ENCODE measurements around the gene UBE2I. TPM values are rescaled to one million over a fixed set of nuclear protein-coding genes. Genes with fewer than 3 reads are reported as not detected.

UBE2I gene
- total RNA-seq, result 100 to 1,000 TPM in 1 of 4 donors, 10 to 100 TPM in 3; 55.4 to 110 (median 58.5) TPM

DNA sequence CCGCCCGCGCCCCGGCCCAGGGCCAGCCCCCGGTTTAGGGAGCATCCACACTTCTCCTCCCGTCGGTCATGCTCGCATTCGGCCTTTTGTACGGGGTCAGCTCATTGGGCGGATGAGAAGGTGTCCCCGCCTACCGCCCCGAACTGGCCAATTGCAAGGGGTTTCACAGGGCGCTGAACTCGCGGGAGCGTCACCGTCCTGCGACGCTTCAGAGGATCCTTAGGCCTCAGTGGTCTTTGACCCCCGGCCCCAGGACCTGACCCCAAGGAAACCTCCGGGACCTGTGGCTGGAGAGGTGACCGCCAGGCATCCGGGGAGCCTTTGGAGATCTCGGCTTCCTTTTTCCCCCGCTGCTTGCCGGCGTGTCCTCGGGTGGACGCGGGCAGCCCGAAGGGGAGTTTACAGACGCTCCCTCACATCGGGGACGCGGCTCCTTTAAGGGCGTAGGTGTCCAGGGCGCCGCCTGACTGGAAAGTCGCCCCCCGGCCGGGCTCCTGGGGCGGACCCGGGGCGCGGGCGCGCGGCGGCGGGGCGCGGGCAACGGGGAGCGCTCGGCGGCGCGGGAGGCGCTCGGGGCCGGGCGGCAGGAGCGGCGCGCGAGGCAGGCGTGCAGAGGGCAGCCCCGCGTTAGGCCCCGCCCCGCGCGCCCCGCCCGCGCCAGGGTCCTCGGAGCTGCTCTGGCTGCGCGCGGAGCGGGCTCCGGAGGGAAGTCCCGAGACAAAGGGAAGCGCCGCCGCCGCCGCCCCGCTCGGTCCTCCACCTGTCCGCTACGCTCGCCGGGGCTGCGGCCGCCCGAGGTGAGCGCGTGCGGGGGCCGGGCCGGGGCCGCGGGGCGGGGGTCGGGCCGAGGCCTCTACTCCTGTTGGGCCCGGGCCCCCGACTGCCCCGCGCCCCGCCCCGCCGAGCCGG lies at the start of gene UBE2I:
Gene UBE2I, plus strand, starts transcription at position 660 of the 909 bp plus-strand sequence. CDS start 4,395 bp downstream, outside the sequence.
- no peaks in the 10 kb centered on the region for H3K9me3 ChIP-seq
- H3K27ac ChIP-seq, result peak within 1 kb of the TSS; percentile 96 to 99 (median 98)
- H3K4me3 ChIP-seq, result peak within 1 kb of the TSS; percentile 80 to 93 (median 90)
- H3K4me1 ChIP-seq, result peaks cover 21 to 32% (median 30%) of the 10 kb centered on the region in 4 donors
- H3K36me3 ChIP-seq, result peaks cover 0 to under 1% (median 0%) of the 10 kb centered on the region in 4 donors
- WGBS, 2 donors (ENCODE audit: low coverage in 1 of 2), result 1% methylated on average over 36 of the region's 117 CpGs; no CpG with 5 or more reads in 1 of the 2 donors
- H3K27me3 ChIP-seq, result no peaks in the 10 kb centered on the region
- peak; percentile 97 for DNase-seq
- intact Hi-C loops (cut with DNase I; ENCODE audit: low total_unique reads) (no loop called here), in situ Hi-C loops (cut with MboI; ENCODE audit: low pct_ligation_motif_present in 1 of 4, low pct_unique_long_range_greater_than_20kb in 1 of 4, low sequenced_read_pairs in 3 of 4) (no loop called here)
- TF ChIP-seq, protein P1, sequence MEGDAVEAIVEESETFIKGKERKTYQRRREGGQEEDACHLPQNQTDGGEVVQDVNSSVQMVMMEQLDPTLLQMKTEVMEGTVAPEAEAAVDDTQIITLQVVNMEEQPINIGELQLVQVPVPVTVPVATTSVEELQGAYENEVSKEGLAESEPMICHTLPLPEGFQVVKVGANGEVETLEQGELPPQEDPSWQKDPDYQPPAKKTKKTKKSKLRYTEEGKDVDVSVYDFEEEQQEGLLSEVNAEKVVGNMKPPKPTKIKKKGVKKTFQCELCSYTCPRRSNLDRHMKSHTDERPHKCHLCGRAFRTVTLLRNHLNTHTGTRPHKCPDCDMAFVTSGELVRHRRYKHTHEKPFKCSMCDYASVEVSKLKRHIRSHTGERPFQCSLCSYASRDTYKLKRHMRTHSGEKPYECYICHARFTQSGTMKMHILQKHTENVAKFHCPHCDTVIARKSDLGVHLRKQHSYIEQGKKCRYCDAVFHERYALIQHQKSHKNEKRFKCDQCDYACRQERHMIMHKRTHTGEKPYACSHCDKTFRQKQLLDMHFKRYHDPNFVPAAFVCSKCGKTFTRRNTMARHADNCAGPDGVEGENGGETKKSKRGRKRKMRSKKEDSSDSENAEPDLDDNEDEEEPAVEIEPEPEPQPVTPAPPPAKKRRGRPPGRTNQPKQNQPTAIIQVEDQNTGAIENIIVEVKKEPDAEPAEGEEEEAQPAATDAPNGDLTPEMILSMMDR (IDR thresholded peaks at IDR 0.05), result no peak
- peak; percentile 68 to 76 (median 69) for TF ChIP-seq POLR2AphosphoS5 (IDR thresholded peaks at IDR 0.05)

DNA sequence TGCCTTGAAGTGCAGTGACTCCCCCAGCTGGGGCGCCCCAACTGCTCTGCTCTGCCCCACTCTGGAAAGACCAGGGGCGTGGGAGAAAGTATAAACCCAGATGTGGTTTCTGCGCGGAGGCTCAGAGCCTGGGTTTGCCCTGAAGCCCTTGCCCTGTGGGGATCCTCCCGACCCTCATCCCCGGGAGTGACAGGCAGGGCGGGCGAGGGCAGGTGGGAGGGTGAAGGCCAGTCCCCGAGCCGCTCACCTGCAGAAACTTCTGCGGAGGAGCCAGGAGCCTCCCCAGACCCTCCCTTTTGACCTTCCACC lies 49.7 kb upstream of the UBE2I start:
- Histone ChIP-seq H3K27me3 (peaks cover 54% of the 10 kb centered on the region), H3K27ac (no peak overlapping the region), H3K36me3 (no peaks in the 10 kb centered on the region), H3K4me3 (no peak overlapping the region), H3K4me1 (peaks cover 0 to 4% (median 3%) of the 10 kb centered on the region in 4 donors), H3K9me3 (no peaks in the 10 kb centered on the region)
- TF ChIP-seq POLR2AphosphoS5 (IDR thresholded peaks at IDR 0.05), result no peak
- TF ChIP-seq EP300 (IDR thresholded peaks at IDR 0.05; ENCODE audit: low read depth), result no peak
- TF ChIP-seq, protein P1 (IDR thresholded peaks at IDR 0.05), result no peak
- no peak for TF ChIP-seq POLR2A (IDR thresholded peaks at IDR 0.05)
- in situ Hi-C loops (cut with MboI; ENCODE audit: low pct_ligation_motif_present in 1 of 4, low pct_unique_long_range_greater_than_20kb in 1 of 4, low sequenced_read_pairs in 3 of 4), result no loop called here
- 30% methylated on average over 11 of the region's 11 CpGs; no CpG with 5 or more reads in 1 of the 2 donors for WGBS, 2 donors (ENCODE audit: low coverage in 1 of 2)
- intact Hi-C loops (cut with DNase I; ENCODE audit: low total_unique reads), result no loop called here
- no peak for DNase-seq

DNA sequence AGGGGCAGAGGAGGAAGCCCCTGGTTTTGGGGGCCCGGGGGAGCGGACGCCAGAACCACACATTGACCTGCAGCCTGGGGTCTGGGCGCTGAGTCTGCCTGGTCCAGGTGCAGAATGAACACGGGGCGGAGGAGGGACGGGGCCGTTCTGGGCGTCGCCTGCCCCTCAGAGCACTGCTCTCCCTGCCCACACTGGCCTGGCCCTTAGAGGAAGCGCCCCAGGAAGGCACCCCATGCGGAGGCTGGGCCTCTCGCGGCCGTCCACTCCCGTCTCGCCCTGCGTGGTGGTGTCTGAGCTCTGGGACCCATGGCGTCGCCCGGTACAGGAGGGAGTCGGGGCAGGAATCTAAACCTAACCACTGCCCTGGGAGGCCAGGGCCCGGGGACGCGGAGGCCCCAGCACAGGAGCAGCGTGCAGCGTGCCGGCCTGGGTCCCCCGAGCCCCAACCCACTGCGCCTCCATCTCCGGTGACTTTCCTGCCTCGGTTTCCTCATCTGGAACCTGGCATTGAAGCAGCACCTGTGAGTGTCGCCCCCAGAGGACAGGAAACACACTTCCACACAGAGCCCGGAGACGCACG lies 49.2 kb upstream of the UBE2I start:
- DNase-seq, result no peak
- intact Hi-C loops (cut with DNase I; ENCODE audit: low total_unique reads) (no loop called here), in situ Hi-C loops (cut with MboI; ENCODE audit: low pct_ligation_motif_present in 1 of 4, low pct_unique_long_range_greater_than_20kb in 1 of 4, low sequenced_read_pairs in 3 of 4) (no loop called here)
- Histone ChIP-seq H3K9me3 (no peaks in the 10 kb centered on the region), H3K27me3 (peaks cover 54% of the 10 kb centered on the region), H3K36me3 (no peaks in the 10 kb centered on the region), H3K4me3 (no peak overlapping the region), H3K27ac (no peak overlapping the region), H3K4me1 (peaks cover 0 to 4% (median 3%) of the 10 kb centered on the region in 4 donors)
- TF ChIP-seq POLR2A (IDR thresholded peaks at IDR 0.05) (no peak), EP300 (IDR thresholded peaks at IDR 0.05; ENCODE audit: low read depth) (no peak)
- TF ChIP-seq, protein P1 (IDR thresholded peaks at IDR 0.05), result no peak
- 70% methylated on average over 30 of the region's 36 CpGs; no CpG with 5 or more reads in 1 of the 2 donors for WGBS, 2 donors (ENCODE audit: low coverage in 1 of 2)

GRCh38 chr16:1261131-1261892 lies 48.1 kb upstream of the UBE2I start:
- Histone ChIP-seq H3K4me3 (no peak overlapping the region), H3K36me3 (no peaks in the 10 kb centered on the region), H3K27ac (no peak overlapping the region), H3K4me1 (peaks cover 0 to 4% (median 3%) of the 10 kb centered on the region in 4 donors), H3K9me3 (no peaks in the 10 kb centered on the region), H3K27me3 (peaks cover 54% of the 10 kb centered on the region)
- TF ChIP-seq POLR2A (IDR thresholded peaks at IDR 0.05) (no peak), EP300 (IDR thresholded peaks at IDR 0.05; ENCODE audit: low read depth) (no peak), POLR2AphosphoS5 (IDR thresholded peaks at IDR 0.05) (no peak)
- TF ChIP-seq, protein P1 (IDR thresholded peaks at IDR 0.05), result no peak
- in situ Hi-C loops (cut with MboI; ENCODE audit: low pct_ligation_motif_present in 1 of 4, low pct_unique_long_range_greater_than_20kb in 1 of 4, low sequenced_read_pairs in 3 of 4), result no loop called here
- intact Hi-C loops (cut with DNase I; ENCODE audit: low total_unique reads), result no loop called here
- DNase-seq, result no peak
- 17% methylated on average over 37 of the region's 47 CpGs; no CpG with 5 or more reads in 1 of the 2 donors for WGBS, 2 donors (ENCODE audit: low coverage in 1 of 2)

Measured in transverse colon (tissue), 4 donors.